CD4-positive, alpha-beta T cell treated with Interleukin-4 for 4 hours (primary cell): ENCODE measurements around the gene EFCAB10.
"Not testable (repeated sequence)": the region's sequence is repeated elsewhere in the genome, so short reads cannot be mapped to it uniquely, and the experiment has no call there.

Experiments
- DNase-seq: peaks from one replicate; pipeline ENCODE4 v3.0.0-alpha.2; 2020

Gene EFCAB10

DNA sequence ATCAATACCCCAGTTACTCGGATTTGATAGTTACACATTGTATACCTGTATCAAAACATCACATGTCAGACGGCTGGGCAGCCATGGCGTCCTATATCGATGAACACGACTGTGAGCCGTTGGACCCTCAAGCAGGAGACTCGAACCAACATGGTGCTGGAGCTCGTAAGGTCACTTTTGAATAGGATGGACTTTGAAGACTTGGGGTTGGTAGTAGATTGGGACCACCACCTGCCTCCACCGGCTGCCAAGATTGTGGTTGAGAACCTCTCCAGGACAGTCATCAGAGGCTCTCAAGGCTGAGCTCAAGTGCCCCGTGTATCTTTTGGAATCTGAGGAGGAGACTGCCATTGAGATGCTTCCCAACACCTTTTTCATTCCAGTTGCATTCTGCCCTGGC, 51.2 kb downstream of the EFCAB10 start:
- no peak for DNase-seq

DNA sequence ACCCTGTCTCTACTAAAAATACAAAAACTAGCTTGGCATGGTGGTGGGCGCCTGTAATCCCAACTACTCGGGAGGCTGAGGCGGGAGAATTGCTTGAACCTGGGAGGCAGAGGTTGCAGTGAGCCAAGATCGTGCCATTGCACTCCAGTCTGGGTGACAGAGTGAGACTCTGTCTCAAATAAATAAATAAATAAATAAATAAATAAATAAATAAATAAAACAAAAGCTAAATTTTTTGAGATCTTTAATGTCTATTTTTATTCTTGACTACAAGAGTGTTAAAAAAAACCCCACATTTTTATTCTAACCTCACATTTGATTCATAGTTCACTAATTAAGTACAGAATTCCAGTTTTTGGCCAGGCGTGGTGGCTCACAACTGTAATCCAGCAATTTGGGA, 53.6 kb downstream of the EFCAB10 start:
- not testable (repeated sequence) for DNase-seq

DNA sequence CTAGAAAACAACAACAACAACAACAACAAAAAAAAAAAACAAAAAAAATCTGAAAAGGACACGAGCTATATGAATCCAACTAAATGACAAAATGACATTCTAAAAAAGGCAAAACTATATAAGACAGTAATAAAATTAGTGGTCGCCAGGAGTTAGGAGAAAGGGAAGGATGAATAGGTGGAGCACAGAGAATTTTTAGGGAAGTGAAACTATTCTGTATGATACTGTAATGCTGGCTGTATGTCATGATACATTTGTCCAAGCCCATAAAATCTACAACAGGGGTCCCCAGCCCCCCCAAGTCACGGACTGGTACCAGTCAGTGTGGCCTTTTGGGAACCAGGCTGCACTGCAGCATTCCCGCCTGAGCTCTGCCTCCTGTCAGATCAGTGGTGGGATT, 56.5 kb downstream of the EFCAB10 start:
- DNase-seq = no peak

DNA sequence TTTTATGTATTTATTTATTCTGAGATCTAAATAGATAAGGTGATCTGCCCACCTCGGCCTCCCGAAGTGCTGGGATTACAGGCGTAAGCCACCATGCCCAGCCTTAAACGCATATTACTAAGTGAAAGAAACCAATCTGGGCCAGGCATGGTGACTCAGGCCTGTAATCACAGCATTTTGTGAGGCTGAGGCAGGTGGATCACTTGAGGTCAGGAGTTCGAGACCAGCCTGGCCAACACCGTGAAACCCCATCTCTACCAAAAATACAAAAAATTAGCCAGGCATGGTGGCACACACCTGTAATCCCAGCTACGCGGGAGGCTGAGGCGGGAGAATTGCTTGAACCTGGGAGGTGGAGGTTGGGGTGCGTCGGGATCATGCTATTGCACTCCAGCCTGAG, 56.9 kb downstream of the EFCAB10 start:
- not testable (repeated sequence) for DNase-seq

DNA sequence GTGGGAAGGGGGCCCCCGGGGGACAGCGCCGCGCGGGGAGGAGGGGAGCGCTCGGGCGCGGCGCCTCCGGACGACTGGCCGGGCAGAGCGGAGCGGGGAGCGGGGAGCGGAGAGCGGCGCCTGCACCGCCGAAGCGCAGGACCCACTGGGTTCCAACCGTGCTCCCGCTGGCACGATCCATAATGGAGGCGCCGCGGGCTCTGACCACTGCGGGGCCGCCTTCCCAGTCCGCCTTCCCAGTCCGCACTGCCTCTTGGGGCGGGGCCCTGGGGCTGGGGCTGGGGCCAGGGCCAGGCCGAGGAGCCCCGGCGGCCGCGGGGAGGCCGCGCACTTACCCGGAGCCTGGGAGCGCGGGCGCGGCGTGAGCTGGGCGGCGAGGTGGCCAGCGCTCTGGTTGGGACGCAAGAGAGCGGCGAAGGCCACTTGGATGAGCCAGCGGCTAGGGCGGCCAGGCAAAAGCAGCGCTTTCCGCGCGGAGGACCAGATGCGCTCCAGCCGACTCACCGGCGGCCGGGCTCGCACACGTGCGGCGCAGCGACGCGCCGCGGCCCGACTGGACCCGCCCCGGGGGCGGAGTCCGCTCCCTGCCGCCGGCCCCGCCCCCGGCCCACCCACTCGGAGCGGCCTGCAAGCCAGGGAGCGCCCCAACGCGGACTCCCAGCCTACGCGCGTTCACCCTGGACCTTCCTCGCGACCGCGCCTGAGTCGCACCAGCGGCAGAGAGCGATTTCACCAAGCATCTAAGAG, 59.4 kb downstream of the EFCAB10 start, which contains the start of gene PUS7:
Gene PUS7 (minus strand): TSS at position 555 of the 747 bp plus-strand sequence. CDS start 13,759 bp downstream, outside the sequence.
- peak; percentile 80 for DNase-seq

DNA sequence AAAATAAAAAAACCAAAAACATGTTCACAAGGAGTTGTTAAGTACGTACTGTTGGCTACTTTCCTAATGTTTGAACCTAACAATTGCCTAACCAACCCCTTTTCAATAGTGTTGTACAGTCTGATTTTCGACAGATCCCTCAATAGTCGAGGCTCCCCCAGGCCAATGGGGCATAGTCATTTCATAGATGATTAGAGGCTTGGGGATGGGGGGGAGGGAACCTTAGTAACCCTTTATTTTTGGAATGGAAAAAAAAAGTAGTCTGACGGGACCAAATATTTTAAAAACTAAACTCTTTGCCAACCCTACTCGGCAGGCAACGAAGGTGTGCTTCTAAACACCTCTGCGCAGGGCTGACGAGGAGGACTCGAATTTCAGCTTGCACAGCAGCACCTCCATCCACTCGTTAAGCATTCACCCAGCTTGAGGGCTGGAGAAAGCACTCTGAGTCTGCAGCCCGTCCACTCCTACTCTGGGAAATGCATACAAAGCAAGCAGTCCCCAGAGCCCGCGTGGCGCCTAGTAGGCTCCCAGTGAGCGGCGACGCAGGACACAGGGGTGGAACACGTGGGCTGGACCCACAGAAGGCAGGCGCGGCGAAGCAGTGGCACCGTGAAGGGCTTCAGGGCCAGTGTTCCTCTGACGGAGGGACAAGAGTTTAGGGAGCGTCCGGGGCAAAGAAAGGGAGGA, 60.1 kb downstream of the EFCAB10 start:
- peak; percentile 24 for DNase-seq

DNA sequence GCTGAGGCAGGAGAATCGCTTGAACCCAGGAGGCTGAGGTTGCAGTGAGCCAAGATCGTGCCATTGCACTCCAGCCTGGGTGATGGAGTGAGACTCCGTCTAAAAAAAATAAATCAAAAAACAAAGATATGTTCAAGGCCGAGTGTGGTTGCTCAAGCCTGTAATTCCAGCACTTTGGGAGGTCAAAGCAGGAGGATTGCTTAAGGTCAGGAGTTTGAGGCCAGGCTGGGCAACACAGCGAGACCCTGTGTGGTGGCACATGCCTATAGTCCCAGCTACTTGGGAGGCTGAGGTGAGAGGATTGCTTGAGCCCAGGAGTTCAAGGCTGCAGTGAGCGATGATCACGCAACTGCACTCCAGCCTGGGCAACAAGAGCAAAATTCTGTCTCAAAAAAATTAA, 60.7 kb downstream of the EFCAB10 start:
- not testable (repeated sequence) for DNase-seq

DNA sequence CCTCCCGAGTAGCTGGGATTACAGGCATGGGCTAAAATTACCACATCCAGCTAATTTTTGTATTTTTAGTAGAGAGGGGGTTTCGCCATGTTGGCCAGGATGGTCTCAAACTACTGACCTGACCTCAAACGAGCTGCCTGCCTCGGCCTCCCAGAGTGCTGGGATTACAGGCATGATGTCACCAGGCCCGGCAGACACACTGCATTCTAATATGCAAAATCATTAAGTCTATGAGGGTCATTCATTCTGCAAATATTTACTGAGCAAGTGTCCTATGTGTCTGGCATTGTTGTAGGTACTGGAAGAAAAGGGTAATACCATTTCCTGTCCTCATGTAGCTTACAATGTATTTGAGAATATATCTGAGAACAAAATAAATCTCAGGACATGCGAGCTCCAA, 61.9 kb downstream of the EFCAB10 start:
- no peak for DNase-seq

DNA sequence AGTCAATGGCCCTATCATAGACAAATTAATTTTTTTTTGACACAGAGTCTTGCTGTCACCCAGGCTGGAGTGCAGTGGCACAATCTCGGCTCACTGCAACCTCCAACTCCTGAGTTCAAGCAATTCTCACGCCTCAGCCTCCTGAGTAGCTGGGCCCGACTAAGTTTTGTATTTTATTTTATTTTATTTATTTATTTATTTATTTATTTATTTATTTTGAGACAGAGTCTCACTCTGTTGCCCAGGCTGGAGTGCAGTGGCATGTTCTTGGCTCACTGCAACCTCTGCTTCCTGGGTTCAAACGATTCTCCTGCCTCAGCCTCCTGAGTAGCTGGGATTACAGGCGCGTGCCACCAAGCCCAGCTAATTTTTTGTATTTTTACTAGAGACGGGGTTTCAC, 65.7 kb downstream of the EFCAB10 start:
- DNase-seq = not testable (repeated sequence)
